ENCODE measurements around the gene USF3.

DNA sequence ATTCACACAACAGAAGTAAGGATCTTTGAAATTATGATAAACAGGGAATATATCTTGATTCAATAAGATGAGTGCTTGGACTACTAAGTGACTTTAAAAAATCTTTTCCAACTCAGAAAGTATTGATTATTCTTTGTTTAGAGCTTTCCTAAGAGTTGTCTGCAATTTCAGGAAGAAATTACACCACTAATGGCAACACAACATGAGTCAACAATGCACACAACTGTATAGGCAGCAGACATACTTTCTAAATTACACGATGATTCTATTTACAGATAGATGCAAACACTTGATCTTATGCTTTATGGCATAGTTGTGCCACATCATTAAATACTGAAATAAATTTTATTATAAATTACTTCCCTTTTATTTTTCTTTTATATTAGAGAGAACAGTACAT, 45.2 kb upstream of the USF3 start:
- no peak for TF ChIP-seq POLR2A (IDR thresholded peaks at IDR 0.05)
- TF ChIP-seq, protein P1, sequence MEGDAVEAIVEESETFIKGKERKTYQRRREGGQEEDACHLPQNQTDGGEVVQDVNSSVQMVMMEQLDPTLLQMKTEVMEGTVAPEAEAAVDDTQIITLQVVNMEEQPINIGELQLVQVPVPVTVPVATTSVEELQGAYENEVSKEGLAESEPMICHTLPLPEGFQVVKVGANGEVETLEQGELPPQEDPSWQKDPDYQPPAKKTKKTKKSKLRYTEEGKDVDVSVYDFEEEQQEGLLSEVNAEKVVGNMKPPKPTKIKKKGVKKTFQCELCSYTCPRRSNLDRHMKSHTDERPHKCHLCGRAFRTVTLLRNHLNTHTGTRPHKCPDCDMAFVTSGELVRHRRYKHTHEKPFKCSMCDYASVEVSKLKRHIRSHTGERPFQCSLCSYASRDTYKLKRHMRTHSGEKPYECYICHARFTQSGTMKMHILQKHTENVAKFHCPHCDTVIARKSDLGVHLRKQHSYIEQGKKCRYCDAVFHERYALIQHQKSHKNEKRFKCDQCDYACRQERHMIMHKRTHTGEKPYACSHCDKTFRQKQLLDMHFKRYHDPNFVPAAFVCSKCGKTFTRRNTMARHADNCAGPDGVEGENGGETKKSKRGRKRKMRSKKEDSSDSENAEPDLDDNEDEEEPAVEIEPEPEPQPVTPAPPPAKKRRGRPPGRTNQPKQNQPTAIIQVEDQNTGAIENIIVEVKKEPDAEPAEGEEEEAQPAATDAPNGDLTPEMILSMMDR (IDR thresholded peaks at IDR 0.05): no peak
